ENCODE results near the gene EGR1.

Gene EGR1

DNA sequence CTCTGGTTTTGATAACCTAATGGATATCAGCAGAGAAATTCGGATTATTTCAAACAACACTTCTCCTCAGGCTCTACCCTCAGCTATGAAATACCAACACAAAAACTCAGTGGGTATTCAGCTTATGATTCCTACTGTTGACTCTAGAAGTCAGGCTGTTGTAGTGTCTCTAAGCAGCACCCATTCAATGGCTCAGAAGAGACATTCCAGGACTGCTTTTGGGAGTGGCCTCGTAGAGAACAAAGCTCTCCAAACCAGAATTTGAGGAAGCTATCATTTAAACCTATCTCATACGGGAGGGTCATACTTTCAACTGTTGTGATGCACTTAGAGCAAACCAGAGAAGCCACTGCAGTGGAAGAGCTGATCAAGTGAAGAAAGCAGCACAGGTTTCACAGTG lies 43.7 kb downstream of the EGR1 start:
- DNase-seq, result no peak

DNA sequence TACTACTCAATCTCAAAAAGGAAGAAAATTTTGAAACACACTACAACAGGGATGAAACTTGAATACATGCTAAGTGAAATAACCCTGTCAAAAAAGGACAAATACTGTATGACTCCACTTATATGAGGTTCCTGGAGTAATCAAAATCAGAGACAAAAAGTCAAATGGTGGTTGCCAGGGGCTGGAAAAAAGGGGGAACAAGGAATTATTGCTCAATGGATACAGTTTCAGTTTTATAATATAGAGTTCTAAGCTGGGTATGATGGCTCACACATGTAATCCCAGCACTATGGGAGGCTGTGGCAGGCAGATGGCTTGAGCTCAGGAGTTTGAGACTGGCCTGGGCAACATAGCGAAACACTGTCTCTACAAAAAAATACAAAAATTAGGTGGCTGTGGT lies 48.7 kb downstream of the EGR1 start:
- no peak for DNase-seq

DNA sequence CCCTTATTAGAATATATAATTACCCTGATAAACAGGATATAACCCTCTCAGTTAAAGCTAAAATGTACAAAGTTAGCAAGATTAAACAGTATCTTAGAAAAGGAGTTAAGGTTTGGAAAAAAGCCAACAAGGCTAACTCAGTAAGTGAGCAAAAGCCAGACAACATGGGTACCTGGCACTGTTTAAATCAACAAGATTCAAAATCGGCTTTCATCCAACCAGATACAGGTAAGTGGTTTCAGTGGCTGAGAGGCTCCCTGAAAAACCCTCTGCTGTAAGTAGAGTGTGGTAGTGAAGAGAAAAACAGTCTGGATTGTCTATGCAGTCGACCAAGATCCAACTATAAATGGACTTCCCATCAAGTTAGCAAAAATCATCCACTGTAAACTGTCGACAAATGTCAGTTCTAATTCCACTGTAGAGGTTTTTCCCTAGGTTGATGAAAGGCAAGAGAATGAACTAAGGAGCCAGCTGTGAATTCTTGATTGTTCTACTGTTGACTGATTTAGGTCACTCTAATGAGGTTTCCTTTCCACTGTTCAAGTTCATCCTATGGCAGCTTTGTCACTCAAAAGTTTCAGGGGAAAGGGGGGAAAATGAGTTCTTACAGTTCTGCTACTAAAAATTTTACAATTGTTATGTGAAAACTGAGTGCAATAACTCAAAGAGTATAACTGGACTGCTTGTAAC lies 50.4 kb downstream of the EGR1 start:
- no peak for DNase-seq

DNA sequence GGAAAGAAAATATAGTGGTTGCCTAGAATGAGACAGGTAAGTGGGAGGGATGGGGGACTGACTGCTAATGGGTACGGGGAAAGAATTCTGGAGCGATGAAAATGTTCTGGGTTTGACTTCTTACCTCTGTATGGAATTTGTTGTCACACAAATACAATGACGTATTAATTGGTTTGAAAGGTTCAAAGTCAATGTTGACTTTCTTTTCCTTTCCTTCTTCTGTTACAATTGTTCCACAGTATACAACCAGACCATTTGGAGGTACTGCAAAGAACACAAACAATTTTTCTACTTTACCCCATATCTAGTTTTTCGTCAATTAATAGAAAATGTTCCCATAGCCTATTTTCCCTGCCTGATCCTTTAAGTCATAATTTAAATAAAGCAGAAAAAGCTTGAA lies 52.2 kb downstream of the EGR1 start:
- no peak for DNase-seq

Data from activated CD4-positive, alpha-beta T cell treated with anti-CD3 and anti-CD28 coated beads, Interleukin-2, Interleukin-6, amounts not matched to agents 100 ng/mL and 50 ng/mL, durations not matched to agents 16 hours and 8 hours (primary cell).